ENCODE data around the gene RNF5.

- TF ChIP-seq, protein P1, sequence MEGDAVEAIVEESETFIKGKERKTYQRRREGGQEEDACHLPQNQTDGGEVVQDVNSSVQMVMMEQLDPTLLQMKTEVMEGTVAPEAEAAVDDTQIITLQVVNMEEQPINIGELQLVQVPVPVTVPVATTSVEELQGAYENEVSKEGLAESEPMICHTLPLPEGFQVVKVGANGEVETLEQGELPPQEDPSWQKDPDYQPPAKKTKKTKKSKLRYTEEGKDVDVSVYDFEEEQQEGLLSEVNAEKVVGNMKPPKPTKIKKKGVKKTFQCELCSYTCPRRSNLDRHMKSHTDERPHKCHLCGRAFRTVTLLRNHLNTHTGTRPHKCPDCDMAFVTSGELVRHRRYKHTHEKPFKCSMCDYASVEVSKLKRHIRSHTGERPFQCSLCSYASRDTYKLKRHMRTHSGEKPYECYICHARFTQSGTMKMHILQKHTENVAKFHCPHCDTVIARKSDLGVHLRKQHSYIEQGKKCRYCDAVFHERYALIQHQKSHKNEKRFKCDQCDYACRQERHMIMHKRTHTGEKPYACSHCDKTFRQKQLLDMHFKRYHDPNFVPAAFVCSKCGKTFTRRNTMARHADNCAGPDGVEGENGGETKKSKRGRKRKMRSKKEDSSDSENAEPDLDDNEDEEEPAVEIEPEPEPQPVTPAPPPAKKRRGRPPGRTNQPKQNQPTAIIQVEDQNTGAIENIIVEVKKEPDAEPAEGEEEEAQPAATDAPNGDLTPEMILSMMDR (IDR thresholded peaks at IDR 0.05), result no peak
- TF ChIP-seq NR2C2 (CRISPR knock-in tag; IDR thresholded peaks at IDR 0.05) (no peak), JUN (CRISPR knock-in tag; IDR thresholded peaks at IDR 0.05) (no peak), ESRRA (CRISPR knock-in tag; IDR thresholded peaks at IDR 0.05; ENCODE audit: borderline replicate concordance) (no peak)
These were observed at the start of gene RNF5 for GRCh38 chr6:32177788-32178546.
